ENCODE data around the gene PCNX1. TPM values are rescaled to one million over a fixed set of nuclear protein-coding genes. Genes with fewer than 3 reads are reported as not detected.

The PCNX1 gene
- total RNA-seq, 1 experiment from 2014 or later: 48.0 TPM

- no peaks in the 10 kb centered on the region for H3K4me1 Mint-ChIP-seq
- Histone ChIP-seq H4K91ac (ENCODE audit: insufficient read length, low read depth, low read length) (no peak overlapping the region), H2BK120ac (ENCODE audit: low read depth, low read length, poor library complexity, severe bottlenecking) (no peak overlapping the region), H3K4me2 (ENCODE audit: insufficient read depth, insufficient read length, low read length) (no peak overlapping the region), H3T11ph (ENCODE audit: low read length) (no peak overlapping the region), H2BK12ac (ENCODE audit: insufficient read length, low read depth, low read length) (no peak overlapping the region), H2AFZ (ENCODE audit: low read length) (no peak overlapping the region), H3K27ac (ENCODE audit: insufficient read length, low read depth, low read length) (no peak overlapping the region), H3K23me2 (ENCODE audit: insufficient read length, low read depth, low read length, poor library complexity, severe bottlenecking) (no peaks in the 10 kb centered on the region), H3K27me3 (ENCODE audit: insufficient read depth, low read length) (no peaks in the 10 kb centered on the region), H2BK15ac (ENCODE audit: low read depth, low read length) (no peak overlapping the region), H4K20me1 (ENCODE audit: control insufficient read depth, insufficient read depth, insufficient read length) (no peaks in the 10 kb centered on the region), H3K14ac (ENCODE audit: insufficient read depth, low read length) (no peak overlapping the region), H3K4me1 (ENCODE audit: insufficient read depth, low read length) (no peaks in the 10 kb centered on the region), H2BK5ac (ENCODE audit: insufficient read length, low read length) (no peak overlapping the region), H3K9ac (ENCODE audit: extremely low read depth, insufficient read length, low read length) (no peak overlapping the region), H2BK20ac (ENCODE audit: low read depth, low read length, poor library complexity, severe bottlenecking) (no peak overlapping the region), H3K9me3 (ENCODE audit: control insufficient read depth, low read depth, low read length) (no peaks in the 10 kb centered on the region), H2AK5ac (ENCODE audit: insufficient read length, low read length) (no peak overlapping the region), H3K18ac (ENCODE audit: insufficient read length, low read depth, low read length) (no peak overlapping the region), H3K79me2 (ENCODE audit: insufficient read depth, low read length) (no peaks in the 10 kb centered on the region; the same call in 1 of the 2 replicates), H3K4ac (ENCODE audit: low read depth, low read length) (no peak overlapping the region), H3K56ac (ENCODE audit: insufficient read length, low read depth, low read length) (no peak overlapping the region), H4K8ac (replicated peaks; ENCODE audit: insufficient read length, low read depth, low read length) (no peak overlapping the region), H3K79me1 (ENCODE audit: insufficient read depth, low read depth, low read length, poor library complexity, severe bottlenecking) (peaks cover 2% of the 10 kb centered on the region), H3K23ac (ENCODE audit: insufficient read length, low read depth, low read length) (no peak overlapping the region), H4K5ac (ENCODE audit: insufficient read length, low read depth, low read length) (no peak overlapping the region)
- H3K27me3 Mint-ChIP-seq (ENCODE audit: low read depth): no peaks in the 10 kb centered on the region
- H3K36me3 Mint-ChIP-seq (ENCODE audit: insufficient read depth in 1 of 3, low read depth in 3 of 3): peaks cover 11 to 17% (median 12%) of the 10 kb centered on the region in 3 experiments
- H3K27ac Mint-ChIP-seq: no peak overlapping the region
- no peak for TF ChIP-seq CTCF (conservative IDR thresholded peaks at IDR 0.05)
- no peaks in the 10 kb centered on the region for H3K9me3 Mint-ChIP-seq
- H3K4me3 Mint-ChIP-seq: no peak overlapping the region
- no CpG with 5 or more reads among the region's 3 CpGs for WGBS (ENCODE audit: extremely low coverage, insufficient read length, low lambda C conversion rate)
- DNase-seq: no peak
Observed at GRCh38 chr14:70956511-70956910, 49.3 kb downstream of the PCNX1 start.

Data from H9 (cell line).